Measurements from ENCODE around the gene IFT57.
"Not testable (repeated sequence)": the region's sequence is repeated elsewhere in the genome, so short reads cannot be mapped to it uniquely, and the experiment has no call there.

Gene IFT57

DNA sequence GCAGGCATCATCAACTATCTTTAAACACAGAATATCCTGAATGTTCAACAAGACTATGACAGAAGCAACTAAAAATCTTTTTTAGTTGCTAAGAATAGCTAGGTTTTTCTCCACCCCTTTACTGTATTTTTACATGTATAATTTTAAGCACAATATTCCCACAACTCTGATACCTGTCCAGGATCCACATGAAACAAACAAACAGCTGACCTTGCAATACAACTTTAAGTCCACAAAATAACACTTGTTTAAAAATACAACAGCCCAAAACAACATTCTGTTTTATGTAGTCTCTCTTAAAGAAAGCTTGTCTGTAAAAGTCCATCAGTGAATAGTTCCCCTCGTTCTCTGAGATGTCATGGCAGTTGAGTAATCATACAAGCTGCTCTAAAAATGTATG is 41.1 kb downstream of the IFT57 start:
- H3K9ac ChIP-seq (ENCODE audit: low read length) = no peak overlapping the region
- H3K4me1 ChIP-seq (ENCODE audit: control insufficient read depth, insufficient read depth, low read length) = no peaks in the 10 kb centered on the region
- no peak overlapping the region for H3K27ac ChIP-seq (ENCODE audit: low read depth, low read length)
- no peak overlapping the region for H3K4me3 ChIP-seq (ENCODE audit: low read length)
- no peaks in the 10 kb centered on the region for H3K36me3 ChIP-seq (ENCODE audit: control insufficient read depth, insufficient read depth, low read length)
- no peaks in the 10 kb centered on the region for H3K27me3 ChIP-seq (ENCODE audit: control insufficient read depth, insufficient read depth, low read length)

DNA sequence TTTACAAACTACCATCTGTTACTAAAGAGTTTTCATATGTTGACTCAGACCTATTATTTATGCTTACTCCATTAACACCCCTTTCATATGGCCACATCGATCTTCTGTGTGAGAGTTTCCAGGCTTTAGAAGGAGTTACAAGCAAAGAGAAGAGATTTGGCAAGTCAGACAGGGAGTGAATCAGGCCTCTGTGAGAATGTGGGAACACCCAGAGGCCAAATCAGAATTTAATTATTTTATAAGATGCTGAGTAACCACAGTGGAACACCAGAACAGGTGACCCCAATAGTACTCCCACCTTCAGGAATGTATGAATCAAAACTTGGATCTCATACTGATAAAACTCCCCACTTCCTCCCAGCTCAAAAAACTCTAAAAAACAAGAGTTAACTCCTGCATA is 42.0 kb downstream of the IFT57 start:
- no peak overlapping the region for H3K4me3 ChIP-seq (ENCODE audit: low read length)
- H3K27me3 ChIP-seq (ENCODE audit: control insufficient read depth, insufficient read depth, low read length) = no peaks in the 10 kb centered on the region
- H3K4me1 ChIP-seq (ENCODE audit: control insufficient read depth, insufficient read depth, low read length) = no peaks in the 10 kb centered on the region
- H3K27ac ChIP-seq (ENCODE audit: low read depth, low read length) = no peak overlapping the region
- H3K9ac ChIP-seq (ENCODE audit: low read length) = no peak overlapping the region
- no peaks in the 10 kb centered on the region for H3K36me3 ChIP-seq (ENCODE audit: control insufficient read depth, insufficient read depth, low read length)

DNA sequence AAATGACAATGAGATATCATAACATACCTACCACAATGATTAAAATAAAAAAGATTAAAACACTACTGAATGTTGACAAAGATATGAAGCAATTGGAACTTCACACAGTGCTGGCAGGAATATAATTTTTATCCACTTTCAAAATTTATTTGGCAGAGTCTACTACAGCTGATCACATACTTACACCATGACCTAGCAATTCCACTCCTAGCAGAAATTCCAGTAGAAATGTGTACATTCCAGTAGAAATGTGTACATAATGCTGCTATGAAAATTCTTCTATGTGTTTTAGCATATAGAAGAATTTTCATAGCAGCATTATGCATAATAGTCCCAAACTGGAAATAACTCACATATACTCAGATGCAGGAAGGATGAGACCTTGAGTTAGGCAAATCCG is 43.5 kb downstream of the IFT57 start:
- H3K27me3 ChIP-seq (ENCODE audit: control insufficient read depth, insufficient read depth, low read length) = no peaks in the 10 kb centered on the region
- no peak overlapping the region for H3K27ac ChIP-seq (ENCODE audit: low read depth, low read length)
- no peak overlapping the region for H3K9ac ChIP-seq (ENCODE audit: low read length)
- H3K4me1 ChIP-seq (ENCODE audit: control insufficient read depth, insufficient read depth, low read length) = no peaks in the 10 kb centered on the region
- no peak overlapping the region for H3K4me3 ChIP-seq (ENCODE audit: low read length)
- no peaks in the 10 kb centered on the region for H3K36me3 ChIP-seq (ENCODE audit: control insufficient read depth, insufficient read depth, low read length)

DNA sequence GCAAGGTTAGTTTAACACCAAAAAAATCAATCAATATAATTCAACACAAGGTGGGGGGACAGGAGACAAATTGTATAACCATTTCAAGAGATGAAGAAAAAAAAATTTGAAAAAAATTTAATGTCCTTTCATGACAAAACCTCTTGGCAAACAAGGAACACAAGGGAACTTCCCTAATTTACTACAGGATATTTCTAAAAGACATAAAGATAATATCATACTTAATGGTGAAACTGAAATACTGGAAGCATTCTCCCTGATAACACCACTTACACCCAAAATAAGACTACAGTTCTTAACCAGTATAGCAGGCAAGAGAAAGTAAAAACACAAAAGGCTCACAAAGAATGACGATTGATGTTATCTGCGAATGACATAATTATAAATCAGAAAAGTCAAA is 44.7 kb downstream of the IFT57 start:
- H3K36me3 ChIP-seq (ENCODE audit: control insufficient read depth, insufficient read depth, low read length) = no peaks in the 10 kb centered on the region
- H3K27ac ChIP-seq (ENCODE audit: low read depth, low read length) = no peak overlapping the region
- no peaks in the 10 kb centered on the region for H3K4me1 ChIP-seq (ENCODE audit: control insufficient read depth, insufficient read depth, low read length)
- no peaks in the 10 kb centered on the region for H3K27me3 ChIP-seq (ENCODE audit: control insufficient read depth, insufficient read depth, low read length)
- no peak overlapping the region for H3K9ac ChIP-seq (ENCODE audit: low read length)
- no peak overlapping the region for H3K4me3 ChIP-seq (ENCODE audit: low read length)

GRCh38 chr3:108175352-108175751 is 46.9 kb downstream of the IFT57 start:
- Histone ChIP-seq H3K9ac (ENCODE audit: low read length) (no peak overlapping the region), H3K27me3 (ENCODE audit: control insufficient read depth, insufficient read depth, low read length) (no peaks in the 10 kb centered on the region), H3K4me1 (ENCODE audit: control insufficient read depth, insufficient read depth, low read length) (no peaks in the 10 kb centered on the region), H3K27ac (ENCODE audit: low read depth, low read length) (no peak overlapping the region), H3K4me3 (ENCODE audit: low read length) (no peak overlapping the region), H3K36me3 (ENCODE audit: control insufficient read depth, insufficient read depth, low read length) (no peaks in the 10 kb centered on the region)

GRCh38 chr3:108171106-108171505 is 51.1 kb downstream of the IFT57 start:
- H3K36me3 ChIP-seq (ENCODE audit: control insufficient read depth, insufficient read depth, low read length) = no peaks in the 10 kb centered on the region
- no peak overlapping the region for H3K27ac ChIP-seq (ENCODE audit: low read depth, low read length)
- H3K27me3 ChIP-seq (ENCODE audit: control insufficient read depth, insufficient read depth, low read length) = no peaks in the 10 kb centered on the region
- no peaks in the 10 kb centered on the region for H3K4me1 ChIP-seq (ENCODE audit: control insufficient read depth, insufficient read depth, low read length)
- H3K9ac ChIP-seq (ENCODE audit: low read length) = no peak overlapping the region
- no peak overlapping the region for H3K4me3 ChIP-seq (ENCODE audit: low read length)

- H3K27me3 ChIP-seq (ENCODE audit: control insufficient read depth, insufficient read depth, low read length) = no peaks in the 10 kb centered on the region
- H3K9ac ChIP-seq (ENCODE audit: low read length) = no peak overlapping the region
These were observed 57.8 kb downstream of the IFT57 start for GRCh38 chr3:108164391-108164790.

DNA sequence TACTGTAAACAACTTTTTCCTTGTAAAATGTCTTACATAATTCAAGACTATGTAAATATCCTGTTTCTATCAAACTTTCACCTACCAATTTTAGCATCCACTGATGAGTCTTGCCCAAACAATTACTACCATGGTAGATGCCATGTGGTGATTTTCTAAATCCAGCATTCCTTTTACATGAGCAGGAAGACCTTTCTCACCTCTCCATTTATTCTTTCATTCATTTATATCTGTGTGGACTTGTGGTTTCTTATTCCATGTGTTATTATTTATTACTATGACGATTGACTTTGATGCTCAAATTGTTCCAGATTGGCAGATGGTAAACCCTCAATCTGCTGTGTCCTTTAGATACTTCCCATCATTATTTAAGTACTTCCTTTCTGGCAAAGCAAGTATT is 62.4 kb downstream of the IFT57 start:
- Histone ChIP-seq H3K4me3 (ENCODE audit: low read length) (no peak overlapping the region), H3K4me1 (ENCODE audit: control insufficient read depth, insufficient read depth, low read length) (no peaks in the 10 kb centered on the region), H3K9ac (ENCODE audit: low read length) (no peak overlapping the region), H3K27me3 (ENCODE audit: control insufficient read depth, insufficient read depth, low read length) (no peaks in the 10 kb centered on the region), H3K27ac (ENCODE audit: low read depth, low read length) (no peak overlapping the region), H3K36me3 (ENCODE audit: control insufficient read depth, insufficient read depth, low read length) (no peaks in the 10 kb centered on the region)

More at GRCh38 chr3:108164391-108164790, 57.8 kb downstream of the IFT57 start:
- H3K4me3 ChIP-seq (ENCODE audit: low read length) = no peak overlapping the region
- no peak overlapping the region for H3K27ac ChIP-seq (ENCODE audit: low read depth, low read length)
- H3K4me1 ChIP-seq (ENCODE audit: control insufficient read depth, insufficient read depth, low read length) = no peaks in the 10 kb centered on the region
- no peaks in the 10 kb centered on the region for H3K36me3 ChIP-seq (ENCODE audit: control insufficient read depth, insufficient read depth, low read length)

DNA sequence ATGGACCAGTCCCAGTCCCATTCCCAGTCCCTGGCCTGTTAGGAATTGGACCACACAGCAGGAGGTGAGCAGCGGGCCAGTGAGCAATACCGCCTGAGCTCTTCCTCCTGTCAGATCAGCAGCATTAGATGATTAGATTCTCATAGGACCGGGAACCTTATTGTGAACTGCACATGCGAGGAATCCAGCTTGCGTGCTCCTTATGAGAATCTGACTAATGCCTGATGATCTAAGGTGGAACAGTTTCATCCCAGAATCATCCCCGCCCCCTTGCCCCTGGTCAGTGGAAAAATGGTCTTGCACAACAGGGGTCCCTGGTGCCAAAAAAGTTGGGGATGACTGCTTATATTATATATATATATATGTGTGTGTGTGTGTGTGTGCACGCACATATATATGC is 63.1 kb downstream of the IFT57 start:
- no peaks in the 10 kb centered on the region for H3K27me3 ChIP-seq (ENCODE audit: control insufficient read depth, insufficient read depth, low read length)
- H3K27ac ChIP-seq (ENCODE audit: low read depth, low read length) = no peak overlapping the region
- H3K4me1 ChIP-seq (ENCODE audit: control insufficient read depth, insufficient read depth, low read length) = no peaks in the 10 kb centered on the region
- no peaks in the 10 kb centered on the region for H3K36me3 ChIP-seq (ENCODE audit: control insufficient read depth, insufficient read depth, low read length)
- no peak overlapping the region for H3K9ac ChIP-seq (ENCODE audit: low read length)
- no peak overlapping the region for H3K4me3 ChIP-seq (ENCODE audit: low read length)

GRCh38 chr3:108158251-108158650 is 64.0 kb downstream of the IFT57 start:
- H3K36me3 ChIP-seq (ENCODE audit: control insufficient read depth, insufficient read depth, low read length) = no peaks in the 10 kb centered on the region
- no peaks in the 10 kb centered on the region for H3K27me3 ChIP-seq (ENCODE audit: control insufficient read depth, insufficient read depth, low read length)

GRCh38 chr3:108157273-108157672 is 65.0 kb downstream of the IFT57 start:
- Histone ChIP-seq H3K4me3 (ENCODE audit: low read length) (no peak overlapping the region), H3K36me3 (ENCODE audit: control insufficient read depth, insufficient read depth, low read length) (no peaks in the 10 kb centered on the region), H3K27me3 (ENCODE audit: control insufficient read depth, insufficient read depth, low read length) (no peaks in the 10 kb centered on the region), H3K27ac (ENCODE audit: low read depth, low read length) (no peak overlapping the region), H3K9ac (ENCODE audit: low read length) (no peak overlapping the region), H3K4me1 (ENCODE audit: control insufficient read depth, insufficient read depth, low read length) (no peaks in the 10 kb centered on the region)

More at GRCh38 chr3:108158251-108158650, 64.0 kb downstream of the IFT57 start:
- Histone ChIP-seq H3K27ac (ENCODE audit: low read depth, low read length) (no peak overlapping the region), H3K9ac (ENCODE audit: low read length) (no peak overlapping the region), H3K4me1 (ENCODE audit: control insufficient read depth, insufficient read depth, low read length) (no peaks in the 10 kb centered on the region), H3K4me3 (ENCODE audit: low read length) (no peak overlapping the region)

- Histone ChIP-seq H3K4me1 (ENCODE audit: control insufficient read depth, insufficient read depth, low read length) (no peaks in the 10 kb centered on the region), H3K27ac (ENCODE audit: low read depth, low read length) (no peak overlapping the region), H3K9ac (ENCODE audit: low read length) (no peak overlapping the region), H3K27me3 (ENCODE audit: control insufficient read depth, insufficient read depth, low read length) (no peaks in the 10 kb centered on the region), H3K36me3 (ENCODE audit: control insufficient read depth, insufficient read depth, low read length) (no peaks in the 10 kb centered on the region), H3K4me3 (ENCODE audit: low read length) (no peak overlapping the region)
These were observed 65.8 kb downstream of the IFT57 start for GRCh38 chr3:108156312-108156853.

GRCh38 chr3:108155642-108156041 is 66.6 kb downstream of the IFT57 start:
- not testable (repeated sequence) for H3K27me3 ChIP-seq (ENCODE audit: control insufficient read depth, insufficient read depth, low read length); H3K36me3 ChIP-seq (ENCODE audit: control insufficient read depth, insufficient read depth, low read length)

More at GRCh38 chr3:108155642-108156041, 66.6 kb downstream of the IFT57 start:
- H3K9ac ChIP-seq (ENCODE audit: low read length); H3K4me1 ChIP-seq (ENCODE audit: control insufficient read depth, insufficient read depth, low read length); H3K27ac ChIP-seq (ENCODE audit: low read depth, low read length); H3K4me3 ChIP-seq (ENCODE audit: low read length): not testable (repeated sequence)

Data from rectal smooth muscle tissue (tissue), 1 donor.